HG03045 (cell line): ENCODE data around the gene RRAD.
"Not testable (repeated sequence)": the region's sequence is repeated elsewhere in the genome, so short reads cannot be mapped to it uniquely, and the experiment has no call there.

ENCODE experiments used
- ATAC-seq: cut with Tn5 transposase; IDR thresholded peaks from one replicate; pipeline ENCODE4 v1.9.1; 2021; ENCODE audit warnings: mild to moderate bottlenecking, moderate library complexity; ENCODE audit not compliant: unreplicated experiment

Gene RRAD

DNA sequence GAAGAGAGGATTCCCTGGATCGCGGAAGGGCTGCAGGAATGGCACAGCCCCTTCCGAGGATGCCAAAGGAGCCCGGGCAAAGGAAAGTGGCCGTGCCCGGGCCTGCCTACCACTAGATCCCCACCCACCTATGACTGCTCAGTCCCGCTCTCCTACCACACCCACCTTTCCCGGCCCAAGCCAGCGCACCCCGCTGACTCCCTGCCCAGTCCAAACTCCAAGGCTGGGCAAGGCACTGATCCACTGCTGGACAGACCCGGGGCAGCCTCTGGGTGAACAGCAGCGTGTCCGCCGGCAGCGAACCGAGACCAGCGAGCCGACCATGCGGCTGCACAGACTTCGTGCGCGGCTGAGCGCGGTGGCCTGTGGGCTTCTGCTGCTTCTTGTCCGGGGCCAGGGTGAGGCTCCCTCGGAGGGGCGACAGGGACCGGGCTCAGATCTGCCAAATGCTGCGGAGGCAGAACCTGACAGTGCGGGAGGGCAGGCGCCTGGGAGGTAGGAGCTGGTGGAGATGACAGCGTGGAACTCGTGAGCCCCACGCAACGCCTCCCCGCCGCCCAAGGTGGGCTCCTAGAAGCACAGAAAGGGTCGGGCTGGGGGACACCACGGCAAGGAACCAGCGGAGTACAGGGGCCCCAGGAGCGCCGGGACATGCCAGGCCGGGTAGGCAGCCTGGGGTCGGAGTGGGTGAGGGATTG, 10.1 kb upstream of the RRAD start, which contains the start of gene CES2:
Gene CES2 (plus strand): TSS at position 203 of the 698 bp plus-strand sequence. CDS start 120 bp downstream, at position 323.
- no peak for ATAC-seq

DNA sequence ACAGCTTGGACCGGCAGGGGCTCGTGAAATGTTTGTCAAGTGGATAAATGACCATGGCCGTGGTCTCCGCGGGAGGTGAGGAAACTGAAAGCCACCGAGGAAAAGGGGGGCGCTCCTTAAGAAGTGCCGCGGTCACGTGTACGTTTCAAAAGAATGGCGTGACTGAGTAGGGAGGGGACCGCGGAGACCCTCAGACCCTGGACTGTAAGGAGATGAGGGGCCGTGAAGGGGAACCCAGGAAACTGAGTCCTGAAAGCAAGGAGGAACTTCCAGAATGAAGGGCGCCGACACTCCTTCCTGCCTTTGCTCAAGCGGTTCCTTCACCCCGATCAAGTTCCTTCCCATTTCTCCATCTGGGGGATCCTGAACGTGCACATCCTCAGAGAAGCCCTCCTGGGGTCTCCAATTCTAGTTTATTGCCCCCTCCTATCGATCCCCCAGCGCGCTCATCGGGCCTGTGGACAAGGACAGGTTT, 9.5 kb upstream of the RRAD start:
- ATAC-seq, result not testable (repeated sequence)

DNA sequence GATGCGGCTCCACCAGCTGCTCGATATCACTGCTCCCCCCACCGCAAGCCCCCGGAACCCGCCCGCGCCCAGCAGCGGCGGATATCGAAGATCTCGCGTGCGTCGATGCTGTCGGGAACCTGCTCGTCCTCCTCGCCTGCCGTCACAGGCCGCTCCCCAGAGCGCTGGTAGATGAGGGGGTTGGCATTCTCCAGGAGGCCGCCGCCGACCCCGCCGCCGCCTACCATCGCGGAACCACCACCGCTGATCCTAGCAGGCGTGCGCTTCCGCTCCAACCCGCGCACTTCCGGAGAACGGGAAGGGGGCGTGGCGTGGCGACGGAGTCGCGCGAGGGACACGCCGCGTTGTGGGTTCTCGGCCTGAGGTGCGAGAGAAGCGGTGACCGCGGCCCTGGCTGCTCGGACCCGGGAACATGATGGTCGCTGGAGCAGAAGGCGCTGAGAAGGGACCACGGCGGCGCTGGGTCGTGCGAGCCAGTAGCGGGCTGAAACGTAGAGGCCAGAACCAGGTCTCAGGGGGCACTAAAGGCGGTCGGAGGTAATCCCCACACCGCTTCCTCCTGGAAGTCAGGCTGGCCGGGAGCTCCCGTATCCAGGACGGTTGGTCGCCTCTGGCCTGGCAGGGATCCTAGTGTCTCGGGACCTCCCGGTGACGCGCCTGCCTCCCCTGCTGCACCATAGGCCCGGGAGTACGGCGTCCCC, 9.0 kb upstream of the RRAD start, which contains the start of gene CIAO2B:
Gene CIAO2B (minus strand): TSS at position 265 of the 701 bp plus-strand sequence. CDS start 38 bp downstream, at position 227.
- peak; percentile 79 for ATAC-seq

DNA sequence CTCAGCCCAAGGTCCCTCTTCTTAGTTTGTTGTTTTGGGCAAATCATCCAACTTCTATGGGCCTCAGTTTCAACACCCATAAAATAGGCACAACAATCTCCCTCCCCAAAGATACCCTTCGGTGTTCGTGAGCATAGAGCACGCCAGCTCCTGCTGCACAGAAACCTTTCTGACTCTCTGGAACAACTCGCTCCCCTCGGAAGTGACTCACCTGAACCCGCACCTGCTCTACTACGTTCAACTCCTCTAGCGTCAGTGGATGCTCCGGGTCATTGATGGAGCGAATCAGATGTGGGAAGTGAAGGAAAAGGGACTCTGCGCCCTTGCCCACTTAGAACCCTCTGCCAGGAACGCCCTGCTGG, 8.4 kb upstream of the RRAD start:
- peak; percentile 10 for ATAC-seq

DNA sequence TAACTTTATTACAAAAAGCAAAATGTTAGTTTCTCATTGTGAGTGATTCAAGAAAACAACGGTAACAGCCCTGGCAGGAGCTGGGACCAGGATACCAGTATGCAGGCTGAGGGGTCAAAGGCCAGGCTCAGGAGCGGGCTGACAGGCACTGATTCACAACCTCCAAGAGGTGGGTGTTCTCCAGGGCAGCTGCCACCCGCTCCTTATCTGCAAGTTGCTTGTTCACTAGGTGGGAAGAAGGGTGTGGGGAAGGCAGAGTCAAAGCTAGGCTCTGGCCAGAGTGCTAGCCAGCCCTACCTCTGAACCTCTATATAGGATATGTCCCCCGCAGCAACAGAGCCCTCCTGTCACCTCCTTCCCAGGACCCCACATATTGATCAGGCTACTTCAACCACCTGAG, 6.7 kb upstream of the RRAD start:
- ATAC-seq, result no peak

DNA sequence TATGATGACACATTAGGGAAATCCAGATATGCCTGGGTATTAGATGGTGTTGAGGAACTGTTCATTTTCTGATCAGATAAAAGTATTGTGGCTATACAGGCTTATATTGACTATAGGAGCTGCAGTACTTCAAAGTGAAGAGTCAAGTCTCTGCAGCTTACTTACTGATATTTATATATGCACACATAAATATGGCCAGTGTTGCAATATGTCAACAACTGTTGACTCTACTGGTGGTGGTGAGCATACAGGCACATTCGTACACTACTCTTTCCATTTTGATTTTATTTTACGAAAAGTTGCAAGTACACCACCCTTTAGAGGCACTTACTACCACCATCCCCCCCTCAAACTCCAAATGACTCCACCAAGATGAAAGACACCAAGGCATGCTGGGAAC, 6.3 kb upstream of the RRAD start:
- no peak for ATAC-seq

DNA sequence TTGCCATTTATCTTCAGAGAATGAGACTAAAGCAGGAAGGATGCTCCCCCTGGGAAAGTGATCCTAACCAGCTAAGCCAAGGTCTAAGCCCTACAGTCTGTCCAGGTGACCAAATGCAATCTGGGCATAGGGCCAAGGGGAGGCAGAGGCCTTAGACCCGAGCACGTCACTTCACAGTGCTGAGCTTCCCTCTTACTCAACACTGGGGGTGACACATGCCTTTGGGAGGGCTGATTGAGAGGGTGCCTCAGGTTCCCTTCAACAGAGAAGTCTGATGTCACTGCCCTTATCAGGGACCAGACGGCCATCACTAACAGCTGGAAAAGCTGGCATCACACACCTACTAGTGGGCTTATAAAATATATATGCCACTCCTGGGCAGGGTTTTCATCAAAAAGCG, 4.9 kb upstream of the RRAD start:
- ATAC-seq, result no peak

DNA sequence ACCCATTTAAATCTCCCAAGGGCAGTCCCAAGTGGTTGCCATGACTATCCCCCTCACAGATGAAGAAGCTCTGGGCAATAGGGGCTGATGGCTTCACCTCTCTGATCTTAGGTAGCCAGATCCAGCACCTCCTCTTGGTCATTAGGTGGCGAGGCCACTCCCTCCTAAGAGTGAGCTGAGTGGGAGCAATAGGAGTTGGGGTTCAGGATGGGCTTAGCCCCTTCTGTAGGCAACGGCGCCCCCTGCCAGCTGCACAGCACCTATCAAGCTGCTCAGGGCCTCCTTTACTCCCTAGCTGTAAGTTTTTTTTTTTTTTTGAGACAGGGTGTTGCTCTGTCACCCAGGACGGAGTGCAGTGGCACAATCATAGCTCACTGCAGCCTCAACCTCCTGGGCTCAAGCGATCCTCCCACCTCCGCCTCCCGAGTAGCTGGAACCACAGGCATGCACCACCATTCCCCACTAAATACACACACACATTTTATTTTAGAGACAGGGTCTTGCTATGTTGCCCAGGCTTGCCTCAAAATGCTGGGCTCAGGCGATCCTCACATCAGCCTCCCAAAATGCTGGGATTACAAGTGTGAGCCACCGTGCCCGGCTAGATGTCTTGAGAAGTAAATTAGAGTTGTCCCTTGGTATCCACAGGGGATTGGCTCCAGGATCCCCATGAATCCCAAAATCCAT, 3.5 kb upstream of the RRAD start:
- no peak for ATAC-seq

DNA sequence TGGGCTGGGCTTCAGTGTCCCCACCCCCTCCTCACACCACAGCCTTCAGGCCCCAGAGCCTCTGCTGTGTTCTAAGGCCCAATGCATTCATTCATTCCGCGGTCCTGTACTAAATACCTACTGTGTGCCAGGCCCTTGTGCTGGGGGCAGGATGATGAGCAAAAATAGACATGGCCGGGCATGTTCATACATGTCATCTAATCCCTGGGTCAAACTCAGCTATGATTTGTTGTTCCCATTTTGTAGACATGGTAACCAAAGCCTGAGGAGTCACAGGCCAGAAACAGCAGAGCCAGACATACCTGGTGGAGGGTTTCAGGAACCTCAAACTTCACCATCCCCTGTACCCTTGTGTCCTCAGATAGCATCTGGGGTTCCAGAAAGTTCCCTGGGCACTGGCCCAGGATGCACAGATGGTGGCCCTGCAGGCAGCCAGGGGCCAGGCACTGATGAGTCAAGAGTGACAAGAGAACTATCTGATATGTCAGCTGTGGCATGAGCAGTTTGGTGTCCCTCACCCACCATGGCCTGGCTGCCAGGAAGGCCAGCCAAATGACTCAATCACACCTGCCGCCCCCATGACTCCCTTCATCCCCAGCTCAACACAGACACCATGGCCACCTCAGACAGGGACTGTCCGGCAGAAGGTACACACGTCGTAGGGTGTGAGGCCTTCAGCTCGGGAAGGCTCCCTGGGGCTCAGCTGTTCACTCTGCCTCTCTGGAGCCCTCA, 2.7 kb upstream of the RRAD start:
- ATAC-seq, result no peak

DNA sequence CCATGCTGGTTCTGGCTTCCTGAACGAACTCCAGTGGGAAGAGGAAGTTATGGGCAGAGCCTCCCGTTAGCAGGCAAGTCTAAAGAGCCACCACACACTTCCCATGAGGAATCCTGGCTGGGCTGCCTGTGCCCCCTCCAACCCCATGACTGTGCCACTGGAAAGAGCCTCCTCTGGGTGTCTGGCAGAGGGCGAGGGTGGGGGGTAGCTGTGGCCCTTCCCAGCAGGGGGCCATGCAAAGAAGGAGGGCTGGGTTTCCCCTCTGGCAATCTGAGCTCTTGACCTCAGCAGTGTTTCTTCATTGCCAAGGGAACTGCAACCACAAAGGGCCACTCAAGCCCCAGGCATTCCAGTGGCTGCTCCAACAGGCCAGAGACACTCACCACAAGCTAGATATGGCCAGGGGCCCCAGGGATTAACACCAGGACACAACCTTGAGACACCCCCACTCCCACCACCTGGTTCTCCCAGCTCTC, 1.7 kb upstream of the RRAD start:
- ATAC-seq, result no peak

DNA sequence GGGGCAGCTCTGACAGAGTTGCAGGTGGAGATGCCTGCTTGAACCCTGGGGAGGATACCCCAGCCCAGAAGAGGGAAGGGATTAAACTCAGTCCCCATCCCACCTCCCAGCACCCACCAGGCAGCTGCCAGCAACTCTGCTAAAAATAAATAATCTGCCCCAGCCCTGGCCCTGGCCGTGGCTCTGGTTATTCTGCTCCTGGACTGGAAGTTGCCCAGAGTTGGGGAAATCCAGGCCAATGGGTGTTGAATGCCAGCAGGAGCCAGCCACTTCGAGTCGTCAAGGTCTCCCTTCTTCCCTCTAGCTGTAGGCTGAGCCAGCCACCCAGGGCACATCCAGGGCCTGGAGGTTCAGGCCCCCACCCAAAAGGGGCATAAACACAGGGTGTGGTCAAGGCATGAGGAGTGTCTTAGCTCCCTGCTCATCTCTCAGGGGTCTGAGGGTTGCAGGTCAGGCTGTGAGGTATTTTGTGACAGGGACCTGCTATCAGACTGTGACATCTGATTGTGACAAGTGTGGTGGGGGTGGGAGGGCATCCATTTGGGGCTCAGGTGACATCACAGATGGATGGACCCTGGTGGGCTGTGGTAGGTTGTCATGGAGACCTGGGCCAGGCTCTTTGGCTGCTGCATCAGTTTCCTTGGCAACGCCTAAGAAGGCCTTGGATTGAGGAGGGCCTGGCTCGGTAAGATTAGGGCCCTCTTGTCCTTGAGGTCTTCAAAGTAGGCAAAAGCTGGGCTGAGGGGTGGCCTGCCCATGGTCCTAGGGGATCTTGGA, 1.0 kb upstream of the RRAD start:
- ATAC-seq, result no peak

DNA sequence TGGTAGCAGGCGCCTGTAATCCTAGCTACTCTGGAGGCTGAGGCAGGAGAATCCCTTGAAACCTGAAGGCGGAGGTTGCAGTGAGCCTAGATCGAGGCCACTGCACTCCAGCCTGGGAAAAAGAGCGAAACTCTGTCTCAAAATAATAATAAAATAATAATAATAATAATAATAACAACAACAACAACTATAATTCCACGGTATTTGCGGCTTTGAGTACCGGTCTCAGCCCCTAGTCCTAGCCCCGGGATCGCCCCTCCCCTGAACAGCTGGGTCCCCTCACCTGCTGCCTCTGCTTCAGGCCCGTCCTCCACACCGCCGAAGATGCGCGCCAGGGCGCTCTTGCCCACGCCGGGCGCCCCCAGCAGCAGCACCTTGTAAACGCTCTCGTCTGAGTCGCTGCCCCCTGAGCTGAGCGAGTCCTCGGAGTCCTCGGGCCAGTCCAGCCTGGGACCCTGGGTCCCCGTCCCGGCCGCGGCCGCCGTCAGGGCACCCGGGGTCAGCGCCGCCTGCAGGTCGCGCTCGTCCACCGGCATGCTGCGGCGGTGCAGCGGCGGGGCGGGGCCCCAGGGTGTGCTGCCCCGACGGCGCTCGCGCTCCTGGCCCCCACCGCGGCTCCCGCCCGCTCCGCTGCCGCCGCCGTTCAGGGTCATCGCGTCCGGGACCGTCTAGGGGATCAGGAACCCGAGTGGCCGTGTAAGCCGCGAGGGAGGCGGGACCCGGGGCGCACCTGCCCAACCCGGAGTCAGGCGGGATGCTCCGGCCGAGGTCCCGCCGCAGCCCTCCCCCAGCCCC, 611 bp downstream of the RRAD start:
- ATAC-seq, result no peak

DNA sequence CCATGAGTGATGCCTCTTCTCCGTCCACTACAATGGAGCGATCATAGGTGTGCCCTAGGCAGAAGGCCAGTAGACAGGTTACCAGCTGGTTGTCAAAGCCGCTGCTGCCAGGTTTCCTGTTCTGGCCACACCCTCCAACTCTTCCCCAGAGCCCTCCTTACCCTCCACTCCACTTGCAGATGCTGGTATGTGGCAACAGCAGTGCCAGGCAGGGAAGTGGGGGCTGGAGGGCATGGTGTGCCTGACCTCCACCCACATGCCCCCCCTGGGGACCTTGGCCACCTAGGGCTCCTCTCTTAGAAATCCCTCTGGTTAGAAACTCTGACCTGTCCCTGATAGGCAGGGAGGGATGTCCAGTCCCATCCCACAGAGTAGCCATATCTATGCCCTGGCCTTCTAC, 1.5 kb downstream of the RRAD start:
- no peak for ATAC-seq

DNA sequence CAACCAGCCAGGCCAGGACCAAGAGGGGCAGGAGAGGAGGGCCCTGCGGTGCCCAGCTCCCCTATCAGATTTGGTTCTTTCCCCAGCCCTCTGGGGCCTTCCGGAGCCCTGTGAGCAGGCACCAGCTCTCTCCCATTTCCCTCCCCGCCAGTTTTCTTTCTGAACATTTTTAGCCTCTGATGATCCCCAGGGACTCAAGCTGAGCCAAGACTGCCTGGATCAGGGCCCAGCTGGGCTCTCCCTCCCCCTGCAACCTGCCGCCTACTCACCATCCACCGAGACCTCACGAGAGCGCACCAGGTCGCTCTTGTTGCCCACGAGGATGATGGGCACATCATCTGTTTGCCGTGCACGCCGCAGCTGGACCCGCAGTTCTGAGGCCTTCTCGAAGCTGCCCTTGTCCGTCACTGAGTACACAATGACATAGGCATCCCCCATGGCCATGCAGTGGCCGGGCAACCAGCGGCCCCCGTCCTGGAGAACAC, 2.0 kb downstream of the RRAD start:
- no peak for ATAC-seq

DNA sequence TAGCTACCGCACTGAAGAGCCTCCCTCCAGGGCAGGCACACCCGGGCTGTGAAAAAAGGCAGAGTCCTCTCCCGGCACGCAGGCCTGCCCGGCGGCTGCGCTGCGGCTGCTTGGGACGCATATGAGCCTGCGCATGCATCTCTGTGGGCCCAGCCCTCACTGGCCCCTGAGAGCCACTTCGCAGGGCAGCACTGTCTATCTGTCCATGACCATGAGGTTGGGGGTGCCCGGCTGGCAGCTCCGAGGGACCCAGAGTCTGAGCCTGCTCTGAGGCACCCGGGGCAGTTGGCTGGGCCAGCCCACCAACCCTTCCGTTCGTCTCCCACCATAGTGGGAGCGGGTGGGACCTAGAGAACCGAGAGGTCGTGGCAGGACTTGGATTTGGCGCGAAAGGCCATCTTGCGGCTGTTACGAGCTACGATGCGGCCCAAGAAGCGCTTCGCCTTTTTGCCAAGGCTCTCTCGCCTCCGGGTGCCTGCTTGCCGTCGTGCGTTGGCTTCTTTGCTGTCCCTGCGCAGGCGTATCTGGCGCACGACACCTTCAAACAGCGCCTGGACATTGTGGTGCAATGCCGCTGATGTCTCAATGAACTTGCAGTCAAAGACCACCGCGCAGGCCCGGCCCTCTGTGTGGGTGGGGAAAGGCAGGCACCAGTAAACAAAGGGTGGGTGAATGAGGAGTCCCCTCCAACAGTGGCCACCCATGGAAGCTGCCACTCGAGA, 3.4 kb downstream of the RRAD start:
- ATAC-seq, result no peak

DNA sequence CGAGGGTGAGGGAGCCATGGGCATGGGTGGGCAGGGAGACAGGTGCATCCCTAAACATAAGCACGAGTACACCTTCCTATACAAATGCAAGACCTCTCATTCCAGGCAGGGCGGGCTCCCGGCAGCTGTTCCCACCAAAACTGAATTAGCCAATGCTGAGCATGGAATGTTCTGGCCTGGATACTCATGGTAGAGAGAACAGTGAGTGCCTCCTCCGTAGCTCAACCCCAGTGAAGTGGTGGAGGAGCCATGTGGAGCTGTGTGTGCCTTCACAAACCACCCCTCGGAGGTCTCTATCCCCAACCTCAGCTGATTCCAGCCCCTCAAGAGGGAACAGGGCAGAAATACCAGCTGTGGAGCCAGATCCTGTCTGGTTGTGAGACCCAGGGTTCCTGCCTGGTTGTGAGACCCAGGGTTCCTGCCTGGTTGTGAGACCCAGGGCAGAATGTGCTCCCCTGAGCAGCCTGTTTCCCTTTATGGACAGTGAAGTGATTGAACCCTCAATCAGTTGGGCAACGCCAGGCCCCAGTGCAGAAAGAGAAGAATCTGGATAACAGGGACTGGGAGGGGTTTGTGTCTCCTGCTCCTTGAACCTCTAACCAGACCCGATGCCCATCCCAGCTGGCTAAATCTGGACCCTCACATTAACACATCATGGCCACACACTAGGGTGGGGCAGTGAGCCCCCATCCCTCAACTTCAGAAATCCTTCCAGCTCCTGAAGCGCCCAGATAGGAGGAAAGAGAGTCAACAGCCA, 4.2 kb downstream of the RRAD start:
- ATAC-seq, result no peak

DNA sequence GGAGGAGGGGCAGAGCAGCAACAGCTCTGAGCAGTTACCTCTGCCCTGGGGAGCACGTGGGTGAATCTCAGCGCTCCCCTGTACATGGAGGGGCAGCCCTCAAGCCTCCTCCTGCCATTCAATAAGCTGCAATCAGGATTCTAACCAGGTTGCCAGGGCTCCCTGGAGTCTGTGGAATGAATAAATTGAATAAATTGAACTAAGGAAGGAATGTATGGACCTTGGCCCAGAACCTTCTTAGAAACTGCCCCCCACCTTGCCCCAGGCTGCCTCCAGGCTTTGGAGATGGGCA, 5.1 kb downstream of the RRAD start:
- no peak for ATAC-seq
